CD4-positive, alpha-beta memory T cell (primary cell): Measurements from ENCODE around the gene OCIAD1. TPM values are rescaled to one million over a fixed set of nuclear protein-coding genes. Genes with fewer than 3 reads are reported as not detected.
A peak's percentile ranks its signal among the peaks of the same experiment; 100 is the strongest.

ENCODE experiments used
- CTCF ChIA-PET: fragments of 350-600 bp; sonication (Branson Sonifier 250); formaldehyde crosslinking; loops from one replicate; lab custom pipeline; 2021; ENCODE audit warnings: inconsistent platforms; ENCODE audit not compliant: partially characterized antibody; lab: Charles Lee
- POLR2A ChIA-PET: fragments of 350-600 bp; sonication (Branson Sonifier 250); formaldehyde crosslinking; loops from one replicate; lab custom pipeline; 2021; ENCODE audit not compliant: partially characterized antibody; lab: Charles Lee
- DNase-seq, 5 donors: peaks; one replicate each; pipeline versions ENCODE4 v3.0.0 to v3.0.0-alpha.2; 2020 to 2022; ENCODE audit warnings: mixed read lengths in 1 of 5
- H3K27ac ChIP-seq: one replicate; pipeline ENCODE4 v1.7.0; 2013; ENCODE audit warnings: low read depth, low read length
- H3K27me3 ChIP-seq: 2 replicates; pipeline ENCODE4 v1.7.0; 2013; ENCODE audit warnings: mild to moderate bottlenecking, low read length, moderate library complexity; ENCODE audit not compliant: insufficient read depth
- H3K36me3 ChIP-seq: 2 replicates; pipeline ENCODE4 v1.7.0; 2013; ENCODE audit warnings: mild to moderate bottlenecking, low read length, moderate library complexity; ENCODE audit not compliant: insufficient read depth
- H3K4me1 ChIP-seq: 2 replicates; pipeline ENCODE4 v1.7.0; 2013; ENCODE audit warnings: mild to moderate bottlenecking, low read length, moderate library complexity; ENCODE audit not compliant: insufficient read depth
- H3K4me3 ChIP-seq, 2 donors: one replicate each; pipeline ENCODE4 v1.7.0; 2013; ENCODE audit warnings: low read length in 2 of 2, mild to moderate bottlenecking in 1 of 2
- H3K9me3 ChIP-seq, 2 donors: one replicate each; pipeline ENCODE4 v1.7.0; 2013; ENCODE audit warnings: low read length in 2 of 2, control low read depth in 1 of 2; ENCODE audit not compliant: control insufficient read depth in 1 of 2
- H3K27ac Mint-ChIP-seq, 7 donors: one replicate each; pipeline ENCODE4 v1.8.0; 2020 to 2021; ENCODE audit warnings: mixed read lengths in 7 of 7, mild to moderate bottlenecking in 6 of 7, inconsistent platforms in 3 of 7, moderate library complexity in 3 of 7
- H3K27me3 Mint-ChIP-seq, 2 donors: one replicate each; pipeline ENCODE4 v1.8.0; 2020 to 2021; ENCODE audit warnings: mixed read lengths in 2 of 2
- H3K36me3 Mint-ChIP-seq, 2 donors: one replicate each; pipeline ENCODE4 v1.8.0; 2020 to 2021; ENCODE audit warnings: mixed read lengths in 2 of 2, inconsistent platforms in 1 of 2, mild to moderate bottlenecking in 1 of 2
- H3K4me1 Mint-ChIP-seq, 4 donors: one replicate each; pipeline ENCODE4 v1.8.0; 2020 to 2021; ENCODE audit warnings: mixed read lengths in 4 of 4, mild to moderate bottlenecking in 1 of 4
- H3K4me3 Mint-ChIP-seq, 8 donors: one replicate each; pipeline ENCODE4 v1.8.0; 2020 to 2021; ENCODE audit warnings: mixed read lengths in 8 of 8, mild to moderate bottlenecking in 7 of 8, moderate library complexity in 6 of 8, inconsistent platforms in 3 of 8
- H3K9me3 Mint-ChIP-seq, 8 donors: one replicate each; pipeline ENCODE4 v1.8.0; 2020 to 2021; ENCODE audit warnings: mixed read lengths in 8 of 8, mild to moderate bottlenecking in 5 of 8, inconsistent platforms in 3 of 8, moderate library complexity in 1 of 8
- intact Hi-C: fragments of 100-400 bp; cut with micrococcal nuclease; formaldehyde crosslinking; loops from one replicate; pipeline ENCODE4 v1.15.1; 2023
- polyA plus RNA-seq, 2 donors: library from polyadenylated mRNA; unstranded; fragments of 300-500 nt; fragmentation: Illumina TruSeq; gene quantifications; one replicate each; pipeline ENCODE4 v1.2.3, GENCODE V29; 2021
- total RNA-seq, 2 experiments: library from RNA; stranded (reverse); gene quantifications; one replicate each; pipeline ENCODE4 v1.2.3, GENCODE V29; 2021

OCIAD1 gene
- total RNA-seq (100 to 1,000 TPM; 110 to 124 TPM), polyA plus RNA-seq (100 to 1,000 TPM; 161 to 171 TPM)

- CTCF ChIA-PET, result interaction anchor here (1.6 to 2.2 kb wide), 3 partner anchors 50 to 252 kb away, joined by 5 to 6 read pairs (median 6); partner anchors contain the start of gene FRYL
- peak; percentile 91 to 99 (median 96) for DNase-seq
- POLR2A ChIA-PET, result interaction anchor here (0.6 to 3.7 kb wide), 7 partner anchors 9 to 489 kb away, joined by 3 to 49 read pairs (median 3); partner anchors contain the start of gene FRYL
- Histone ChIP-seq H3K36me3 (peaks cover 15% of the 10 kb centered on the region), H3K9me3 (no peaks in the 10 kb centered on the region), H3K4me3 (peak within 1 kb of the TSS; percentile 92 to 100), H3K27ac (peak within 1 kb of the TSS; percentile 98), H3K4me1 (peaks cover 25% of the 10 kb centered on the region), H3K27me3 (no peaks in the 10 kb centered on the region)
- peaks cover 0 to 2% (median 0%) of the 10 kb centered on the region in 8 donors for H3K9me3 Mint-ChIP-seq
- peak within 1 kb of the TSS; percentile 100 for H3K4me3 Mint-ChIP-seq
- peak within 1 kb of the TSS; percentile 99 to 100 (median 100) for H3K27ac Mint-ChIP-seq
- H3K27me3 Mint-ChIP-seq, result no peaks in the 10 kb centered on the region
- intact Hi-C loops, result loop anchor here (1.0 to 10.0 kb wide), 6 partner anchors 51 to 562 kb away; partner anchors contain the start of genes FRYL, OCIAD2, SLAIN2 and TEC
- H3K36me3 Mint-ChIP-seq, result peaks cover 12 to 24% of the 10 kb centered on the region in 2 donors
- peaks cover 15 to 35% (median 28%) of the 10 kb centered on the region in 4 donors for H3K4me1 Mint-ChIP-seq
Measured at GRCh38 chr4:48830706-48831531, at the start of gene OCIAD1. OCIAD1 (plus strand) TSS chr4:48831088; CDS start chr4:48832625, 1,537 bp downstream.

DNA sequence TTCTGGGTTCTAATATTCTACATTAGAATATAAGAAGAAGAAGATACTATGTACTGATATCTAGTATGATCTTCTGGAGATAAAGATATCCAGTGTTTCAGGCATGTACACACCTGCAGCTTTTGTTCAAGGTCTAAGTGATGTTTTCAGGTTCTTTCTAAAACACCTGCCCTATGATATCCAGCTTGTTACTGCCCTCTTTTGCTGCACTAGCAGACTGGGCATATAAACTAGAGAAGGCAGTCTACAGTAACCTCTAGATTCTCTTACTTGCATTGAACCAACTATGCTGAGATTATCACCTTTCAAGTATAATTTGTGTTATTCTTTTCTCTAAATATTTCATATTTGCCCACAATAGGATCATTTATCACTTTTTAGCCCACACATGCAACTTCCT lies 48.9 kb upstream of the OCIAD1 start:
- POLR2A ChIA-PET, result no interaction called here
- H3K36me3 ChIP-seq, result no peaks in the 10 kb centered on the region
- DNase-seq, result no peak
- Mint-ChIP-seq H3K9me3 (peaks cover 0 to 3% (median 0%) of the 10 kb centered on the region in 8 donors), H3K4me3 (no peak overlapping the region), H3K36me3 (peaks cover 0 to 13% of the 10 kb centered on the region in 2 donors), H3K27ac (peak overlapping the region in 6 of 7 donors; percentile 15 to 83 (median 58)), H3K4me1 (peaks cover 18 to 36% (median 26%) of the 10 kb centered on the region in 4 donors), H3K27me3 (no peaks in the 10 kb centered on the region)
- H3K27me3 ChIP-seq, result no peaks in the 10 kb centered on the region
- intact Hi-C loops, result loop anchor here (2.0 to 10.0 kb wide), 3 partner anchors 53 to 647 kb away; partner anchors contain the start of gene TXK
- no peaks in the 10 kb centered on the region for H3K9me3 ChIP-seq
- H3K27ac ChIP-seq, result no peak overlapping the region
- CTCF ChIA-PET, result interaction anchor here (0.7 to 3.3 kb wide), 4 partner anchors 37 to 203 kb away, joined by 3 to 19 read pairs (median 4); partner anchors contain the start of gene OCIAD2
- H3K4me3 ChIP-seq, result no peak overlapping the region
- peaks cover 27% of the 10 kb centered on the region for H3K4me1 ChIP-seq

DNA sequence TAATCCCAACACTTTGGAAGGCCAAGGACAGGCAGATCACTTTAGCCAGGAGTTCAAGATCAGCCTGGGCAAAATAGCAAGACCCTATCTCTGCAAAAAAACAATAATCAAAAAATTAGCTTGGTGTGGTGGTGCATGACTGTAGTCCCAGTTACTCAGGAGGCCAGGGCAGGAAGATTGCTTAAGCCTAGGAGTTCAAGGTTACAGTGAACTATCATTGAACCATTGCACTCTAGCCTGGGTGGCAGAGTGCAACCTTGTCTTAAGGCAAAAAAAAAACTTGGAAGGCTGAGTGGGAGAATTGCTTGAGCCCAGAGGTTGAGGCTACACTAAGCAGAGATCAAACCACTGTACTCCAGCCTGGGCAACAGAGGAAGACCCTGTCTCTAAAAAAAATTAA lies 45.6 kb upstream of the OCIAD1 start:
- H3K27ac ChIP-seq, result no peak overlapping the region
- Mint-ChIP-seq H3K27me3 (no peaks in the 10 kb centered on the region), H3K4me3 (no peak overlapping the region), H3K36me3 (peaks cover 0 to 1% of the 10 kb centered on the region in 2 donors), H3K4me1 (peaks cover 2 to 12% (median 8%) of the 10 kb centered on the region in 4 donors), H3K27ac (no peak overlapping the region), H3K9me3 (peaks cover 0 to 1% (median 0%) of the 10 kb centered on the region in 8 donors)
- H3K27me3 ChIP-seq, result no peaks in the 10 kb centered on the region
- intact Hi-C loops, result loop anchor here (10.0 kb wide), 1 partner anchor 651 kb away; the partner anchor contains the start of gene TXK
- no peaks in the 10 kb centered on the region for H3K36me3 ChIP-seq
- no peak overlapping the region for H3K4me3 ChIP-seq
- ChIA-PET CTCF (interaction anchor here (0.7 kb wide), 1 partner anchor 17 kb away, joined by 3 read pairs; no protein-coding TSS in a partner anchor), POLR2A (no interaction called here)
- H3K4me1 ChIP-seq, result peaks cover 8% of the 10 kb centered on the region
- DNase-seq, result no peak
- H3K9me3 ChIP-seq, result no peaks in the 10 kb centered on the region

- H3K9me3 ChIP-seq, result no peaks in the 10 kb centered on the region
- Mint-ChIP-seq H3K4me1 (peaks cover 0 to 1% (median under 1%) of the 10 kb centered on the region in 4 donors), H3K27ac (no peak overlapping the region), H3K36me3 (no peaks in the 10 kb centered on the region), H3K9me3 (no peaks in the 10 kb centered on the region), H3K27me3 (no peaks in the 10 kb centered on the region), H3K4me3 (no peak overlapping the region)
- ChIA-PET CTCF (no interaction called here), POLR2A (no interaction called here)
- no peak overlapping the region for H3K27ac ChIP-seq
- intact Hi-C loops, result loop anchor here (10.0 kb wide), 1 partner anchor 652 kb away; the partner anchor contains the start of gene TXK
- H3K36me3 ChIP-seq, result no peaks in the 10 kb centered on the region
- no peaks in the 10 kb centered on the region for H3K27me3 ChIP-seq
- no peak for DNase-seq
- no peak overlapping the region for H3K4me3 ChIP-seq
- no peaks in the 10 kb centered on the region for H3K4me1 ChIP-seq
Measured at GRCh38 chr4:48786549-48786948, 44.3 kb upstream of the OCIAD1 start.

DNA sequence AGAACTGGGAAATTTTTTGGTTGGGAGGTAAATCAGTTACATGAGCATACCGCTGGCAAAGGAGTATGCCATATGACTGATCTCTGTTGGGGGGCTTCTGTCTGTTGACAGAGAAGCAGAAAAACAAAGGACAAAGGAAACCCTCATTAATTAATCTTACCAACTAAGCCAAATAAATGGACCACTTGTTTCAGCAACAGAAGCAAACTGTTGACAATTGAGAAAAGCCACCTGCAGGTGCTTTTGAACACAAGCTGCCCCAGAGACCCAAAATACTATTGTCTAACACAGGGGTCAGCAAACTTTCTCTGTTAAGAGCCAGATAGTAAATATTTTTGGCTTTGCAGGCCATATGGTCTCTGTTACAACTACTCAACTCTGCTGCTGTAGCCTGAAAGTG lies 43.8 kb upstream of the OCIAD1 start:
- ChIA-PET CTCF (interaction anchor here (1.4 kb wide), 1 partner anchor 8 kb away, joined by 3 read pairs; no protein-coding TSS in a partner anchor), POLR2A (no interaction called here)
- no peaks in the 10 kb centered on the region for H3K27me3 Mint-ChIP-seq
- no peak overlapping the region for H3K4me3 ChIP-seq
- no peak overlapping the region for H3K27ac ChIP-seq
- no peak overlapping the region for H3K27ac Mint-ChIP-seq
- no peaks in the 10 kb centered on the region for H3K36me3 Mint-ChIP-seq
- DNase-seq, result no peak
- no peaks in the 10 kb centered on the region for H3K27me3 ChIP-seq
- no peaks in the 10 kb centered on the region for H3K4me1 Mint-ChIP-seq
- intact Hi-C loops, result loop anchor here (10.0 kb wide), 1 partner anchor 652 kb away; the partner anchor contains the start of gene TXK
- H3K9me3 Mint-ChIP-seq, result no peaks in the 10 kb centered on the region
- H3K9me3 ChIP-seq, result no peaks in the 10 kb centered on the region
- H3K36me3 ChIP-seq, result no peaks in the 10 kb centered on the region
- H3K4me1 ChIP-seq, result no peaks in the 10 kb centered on the region
- no peak overlapping the region for H3K4me3 Mint-ChIP-seq

DNA sequence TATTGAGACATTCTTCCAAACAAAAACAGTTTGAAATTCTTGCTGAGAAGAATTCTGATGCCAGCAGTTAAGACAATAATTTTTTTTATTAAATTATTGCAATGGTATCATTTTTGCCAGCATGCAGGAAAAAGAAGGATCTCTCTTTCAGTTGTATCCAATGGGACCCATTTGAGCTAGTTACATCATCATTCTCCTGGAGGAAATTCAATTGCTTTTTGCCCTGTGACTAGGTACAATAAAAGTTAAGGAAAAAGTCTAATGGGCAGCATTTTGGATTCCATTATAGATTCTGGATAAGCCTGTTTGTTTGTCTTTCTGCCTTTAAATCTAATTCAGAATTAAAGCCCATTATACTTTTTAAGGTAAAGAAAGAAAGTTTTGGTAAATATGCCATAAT lies 40.3 kb upstream of the OCIAD1 start:
- no peak overlapping the region for H3K4me3 ChIP-seq
- DNase-seq, result no peak
- no peaks in the 10 kb centered on the region for H3K9me3 Mint-ChIP-seq
- H3K36me3 ChIP-seq, result no peaks in the 10 kb centered on the region
- H3K27me3 ChIP-seq, result no peaks in the 10 kb centered on the region
- no peak overlapping the region for H3K27ac ChIP-seq
- intact Hi-C loops, result no loop called here
- H3K4me1 Mint-ChIP-seq, result no peaks in the 10 kb centered on the region
- ChIA-PET POLR2A (no interaction called here), CTCF (no interaction called here)
- no peak overlapping the region for H3K4me3 Mint-ChIP-seq
- H3K4me1 ChIP-seq, result no peaks in the 10 kb centered on the region
- no peaks in the 10 kb centered on the region for H3K36me3 Mint-ChIP-seq
- no peaks in the 10 kb centered on the region for H3K27me3 Mint-ChIP-seq
- H3K9me3 ChIP-seq, result no peaks in the 10 kb centered on the region
- no peak overlapping the region for H3K27ac Mint-ChIP-seq

GRCh38 chr4:48791313-48791712 lies 39.6 kb upstream of the OCIAD1 start:
- Mint-ChIP-seq H3K27ac (no peak overlapping the region), H3K4me1 (no peaks in the 10 kb centered on the region), H3K4me3 (no peak overlapping the region), H3K27me3 (no peaks in the 10 kb centered on the region), H3K9me3 (no peaks in the 10 kb centered on the region), H3K36me3 (no peaks in the 10 kb centered on the region)
- POLR2A ChIA-PET, result no interaction called here
- intact Hi-C loops, result no loop called here
- CTCF ChIA-PET, result no interaction called here
- DNase-seq, result no peak
- Histone ChIP-seq H3K9me3 (no peaks in the 10 kb centered on the region), H3K36me3 (no peaks in the 10 kb centered on the region), H3K27me3 (no peaks in the 10 kb centered on the region), H3K4me1 (no peaks in the 10 kb centered on the region), H3K27ac (no peak overlapping the region), H3K4me3 (no peak overlapping the region)
